Measurements from ENCODE around the gene CCT7. TPM values are rescaled to one million over a fixed set of nuclear protein-coding genes. Genes with fewer than 3 reads are reported as not detected.

The CCT7 gene
- total and polyA plus RNA-seq, 2 of the 8 experiments (the other 6 are each of a cell fraction or from before 2014, with no cell fraction given), result 440 to 474 TPM

- CTCF ChIA-PET (ENCODE audit: partially characterized antibody), result interaction anchor here (1.1 kb wide), 1 partner anchor 12 kb away, joined by 6 read pairs; no protein-coding TSS in a partner anchor
- no peak overlapping the region for H3K27ac ChIP-seq (ENCODE audit: low read depth, low read length)
- WGBS, 2 experiments (ENCODE audit: extremely low coverage in 1 of 2, insufficient coverage in 1 of 2, insufficient read length in 1 of 2, insufficient replicate concordance in 2 of 2, low coverage in 1 of 2, low lambda C conversion rate in 2 of 2, missing lambda C conversion rate in 1 of 2), result 65% methylated on average over 4 of the region's 4 CpGs; no CpG with 5 or more reads in 1 of the 2 experiments
- no peak overlapping the region for H2BK120ac ChIP-seq (replicated peaks; ENCODE audit: low read depth, low read length)
- H3K18ac ChIP-seq (ENCODE audit: extremely low read depth, low read length), result no peak overlapping the region
- H3K9me3 ChIP-seq (ENCODE audit: insufficient read depth in 2 of 2, low read depth in 1 of 2, low read length in 1 of 2), result no peaks in the 10 kb centered on the region
- no peaks in the 10 kb centered on the region for H3K23me2 ChIP-seq (ENCODE audit: low read depth, low read length)
- H2BK20ac ChIP-seq (ENCODE audit: low read length), result no peak overlapping the region
- H2BK12ac ChIP-seq (ENCODE audit: low read depth, low read length), result no peak overlapping the region
- DNase-seq (ENCODE audit: low read depth in 1 of 2, low spot score in 2 of 2), result no peak
- no peak overlapping the region for H2AK5ac ChIP-seq (ENCODE audit: low read depth, low read length)
- H3K4me1 ChIP-seq (replicated peaks in 1 of 4; ENCODE audit: control insufficient read depth in 3 of 4, insufficient read depth in 4 of 4, low read length in 3 of 4), result no peaks in the 10 kb centered on the region
- H3K36me3 ChIP-seq (ENCODE audit: control insufficient read depth in 2 of 4, insufficient read depth in 4 of 4, low read length in 3 of 4), result no peaks in the 10 kb centered on the region
- no peak overlapping the region for H2BK15ac ChIP-seq (ENCODE audit: low read length)
- H4K20me1 ChIP-seq (replicated peaks in 1 of 2; ENCODE audit: control insufficient read depth in 1 of 2, insufficient read depth in 2 of 2, low read length in 2 of 2), result no peaks in the 10 kb centered on the region
- no peak for FAIRE-seq
- no peak for TF ChIP-seq YY1 (IDR thresholded peaks at IDR 0.05; ENCODE audit: low read depth, low read length)
- no peak for TF ChIP-seq POU5F1 (IDR thresholded peaks at IDR 0.05; ENCODE audit: low read depth, low read length)
- peaks cover 0 to 3% (median 1%) of the 10 kb centered on the region in 4 experiments; a peak in 4 of 7 replicates for H3K27me3 ChIP-seq (replicated peaks in 1 of 4; ENCODE audit: control insufficient read depth in 3 of 4, extremely low read depth in 1 of 4, insufficient read depth in 3 of 4, low read length in 3 of 4)
- no peaks in the 10 kb centered on the region for H3K79me2 ChIP-seq (ENCODE audit: control insufficient read depth in 1 of 2, insufficient read depth in 2 of 2, low read length in 2 of 2)
- no peak overlapping the region for H3K9ac ChIP-seq (replicated peaks in 1 of 4; ENCODE audit: extremely low read depth in 1 of 4, low read depth in 3 of 4, low read length in 3 of 4)
- H3K14ac ChIP-seq (ENCODE audit: insufficient read length), result no peak overlapping the region
- no peak overlapping the region for H4K91ac ChIP-seq (replicated peaks; ENCODE audit: insufficient read length, low read length)
- H3K4me3 ChIP-seq (ENCODE audit: extremely low read depth in 1 of 4, insufficient read depth in 2 of 4, low read depth in 3 of 4, low read length in 4 of 4), result no peak overlapping the region
- no peak overlapping the region for H3K4me2 ChIP-seq (ENCODE audit: insufficient read depth in 1 of 2, low read depth in 2 of 2, low read length in 2 of 2)
- no peak overlapping the region for H3K4ac ChIP-seq (replicated peaks; ENCODE audit: insufficient read length, low read depth, low read length)
- H4K5ac ChIP-seq (ENCODE audit: insufficient read length, low read depth, low read length), result no peak overlapping the region
- H3K56ac ChIP-seq (replicated peaks; ENCODE audit: insufficient read length, low read depth, low read length), result no peak overlapping the region
- H3K79me1 ChIP-seq (ENCODE audit: low read depth, low read length), result no peaks in the 10 kb centered on the region
- no peak overlapping the region for H2AFZ ChIP-seq (ENCODE audit: low read length)
- no peak overlapping the region for H2BK5ac ChIP-seq (ENCODE audit: low read depth, low read length)
- POLR2A ChIA-PET (ENCODE audit: partially characterized antibody), result interaction anchor here (0.5 kb wide), 1 partner anchor 80 kb away, joined by 4 read pairs; no protein-coding TSS in a partner anchor
- H3K23ac ChIP-seq (ENCODE audit: insufficient read length), result no peak overlapping the region
- no peak overlapping the region for H4K8ac ChIP-seq (ENCODE audit: extremely low read depth, insufficient read depth, low read length)
Observed at GRCh38 chr2:73301636-73302035, 67.5 kb downstream of the CCT7 start.

Small RNA genes within 50 kb of the gene (small RNA-seq; reads per million reads assigned to genes)
- not detected for gene RNU6-111P (ENCODE audit: insufficient read depth)

Other genes with a start within 250 kb of the CCT7 start
- 29.3 and 29.4 TPM in 2 replicates for gene SFXN5, start 162.6 kb upstream of the CCT7 start, total RNA-seq (2021; fragmentation: NEBNext Ultra II Directional; extraction: Animal tissue kit (Norgen Biotek cat#: 25700))
- gene SFXN5, start 162.6 kb upstream of the CCT7 start, polyA plus RNA-seq (2011; rRNA removed), result 33.1 and 45.9 TPM in 2 replicates
- gene RAB11FIP5, start 121.4 kb upstream of the CCT7 start, total RNA-seq (2021; fragmentation: NEBNext Ultra II Directional; extraction: Animal tissue kit (Norgen Biotek cat#: 25700)), result 13.5 and 17.0 TPM in 2 replicates
- gene RAB11FIP5, start 121.4 kb upstream of the CCT7 start, polyA plus RNA-seq (2011; rRNA removed), result 6.3 and 9.0 TPM in 2 replicates
- 0.44 and 0.54 TPM in 2 replicates for gene NOTO, start 31.7 kb upstream of the CCT7 start, total RNA-seq (2021; fragmentation: NEBNext Ultra II Directional; extraction: Animal tissue kit (Norgen Biotek cat#: 25700))
- 0.33 and 0.46 TPM in 2 replicates for gene NOTO, start 31.7 kb upstream of the CCT7 start, polyA plus RNA-seq (2011; rRNA removed)
- gene SMYD5, start 20.1 kb upstream of the CCT7 start, total RNA-seq (2021; fragmentation: NEBNext Ultra II Directional; extraction: Animal tissue kit (Norgen Biotek cat#: 25700)), result 56.7 and 61.5 TPM in 2 replicates
- 35.2 and 43.3 TPM in 2 replicates for gene SMYD5, start 20.1 kb upstream of the CCT7 start, polyA plus RNA-seq (2011; rRNA removed)
- gene PRADC1, start 1.1 kb upstream of the CCT7 start, total RNA-seq (2021; fragmentation: NEBNext Ultra II Directional; extraction: Animal tissue kit (Norgen Biotek cat#: 25700)), result 7.5 and 8.9 TPM in 2 replicates
- gene PRADC1, start 1.1 kb upstream of the CCT7 start, polyA plus RNA-seq (2011; rRNA removed), result 13.1 and 13.3 TPM in 2 replicates
- gene FBXO41, start 50.2 kb downstream of the CCT7 start, total RNA-seq (2021; fragmentation: NEBNext Ultra II Directional; extraction: Animal tissue kit (Norgen Biotek cat#: 25700)), result 13.5 and 14.3 TPM in 2 replicates
- 11.2 and 16.3 TPM in 2 replicates for gene FBXO41, start 50.2 kb downstream of the CCT7 start, polyA plus RNA-seq (2011; rRNA removed)
- gene EGR4, start 59.2 kb downstream of the CCT7 start, total RNA-seq (2021; fragmentation: NEBNext Ultra II Directional; extraction: Animal tissue kit (Norgen Biotek cat#: 25700)), result 0.20 TPM in 1 of 2 replicates, not detected in the other
- 0.08 TPM in 1 of 2 replicates, not detected in the other for gene EGR4, start 59.2 kb downstream of the CCT7 start, polyA plus RNA-seq (2011; rRNA removed)
- 44.6 and 45.6 TPM in 2 replicates for gene ALMS1, start 151.5 kb downstream of the CCT7 start, total RNA-seq (2021; fragmentation: NEBNext Ultra II Directional; extraction: Animal tissue kit (Norgen Biotek cat#: 25700))
- gene ALMS1, start 151.5 kb downstream of the CCT7 start, polyA plus RNA-seq (2011; rRNA removed), result 21.4 and 21.8 TPM in 2 replicates

Measured in H1 (cell line).